ENCODE data around the gene FAM236C. TPM values are rescaled to one million over a fixed set of nuclear protein-coding genes. Genes with fewer than 3 reads are reported as not detected.

Gene FAM236C
- total RNA-seq: not detected in 2 replicates

DNA sequence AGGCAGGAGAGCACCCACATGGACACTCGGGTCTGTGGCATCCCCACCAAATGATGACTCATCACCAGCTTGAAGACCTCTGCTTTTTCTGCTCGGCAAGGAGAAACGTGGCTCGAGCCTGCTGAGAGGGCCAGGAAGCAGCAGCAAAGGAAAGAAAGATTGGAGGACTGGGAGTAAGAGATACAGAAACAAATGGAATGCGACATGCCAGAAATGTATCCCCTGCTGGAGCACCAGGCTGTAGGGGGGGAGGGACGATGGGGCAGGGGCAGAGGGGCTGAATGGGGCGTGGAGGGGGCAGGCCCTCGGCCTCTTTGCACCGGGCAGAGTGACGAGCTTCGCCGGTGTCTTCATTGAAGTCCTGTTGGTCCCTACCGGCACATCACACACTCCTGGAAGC lies at the start of gene FAM236C:
Gene FAM236C, plus strand, starts transcription at position 301 of the 400 bp plus-strand sequence. CDS start 100 bp downstream, outside the sequence.

DNA sequence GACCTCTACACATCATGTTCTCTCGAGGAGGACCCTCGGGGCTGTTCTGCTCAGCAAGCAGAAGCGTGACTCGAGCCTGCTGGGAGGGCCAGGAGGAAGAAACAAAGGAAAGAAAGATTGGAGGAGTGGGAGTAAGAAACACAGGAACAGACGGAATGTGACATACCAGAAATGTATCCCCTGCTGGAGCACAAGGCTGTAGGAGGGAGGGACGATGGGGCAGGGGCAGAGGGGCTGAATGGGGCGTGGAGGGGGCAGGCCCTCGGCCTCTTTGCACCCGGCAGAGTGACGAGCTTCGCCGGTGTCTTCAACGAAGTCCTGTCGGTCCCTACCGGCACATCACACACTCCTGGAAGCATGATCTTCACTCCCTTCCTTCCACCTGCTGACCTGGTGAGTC lies 25.5 kb downstream of the FAM236C start, which contains the start of gene FAM236A:
Gene FAM236A, plus strand, starts transcription at position 301 of the 400 bp plus-strand sequence. Its CDS starts 57 bp downstream, at position 358.

DNA sequence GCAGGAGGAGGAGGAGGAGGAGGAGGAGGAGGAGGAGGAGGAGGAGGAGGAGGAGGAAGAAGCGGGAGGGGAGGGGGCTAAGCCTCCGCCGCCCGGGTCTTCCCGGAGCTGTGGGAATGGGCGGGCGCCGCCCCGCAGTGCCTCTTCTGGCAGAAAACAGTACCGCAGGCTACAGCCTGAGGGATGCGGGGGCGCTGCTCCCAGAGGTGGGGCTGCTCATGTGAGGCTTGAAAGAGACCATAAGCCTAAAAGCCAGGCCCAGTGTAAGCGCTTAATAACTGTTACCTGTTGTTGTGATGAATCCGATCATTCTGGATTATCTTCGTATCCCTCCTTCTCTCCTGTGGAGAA lies 31.4 kb downstream of the FAM236C start, which contains the start of gene DMRTC1:
Gene DMRTC1, minus strand, starts transcription at position 19 of the 351 bp plus-strand sequence. CDS start 68,143 bp downstream, outside the sequence.

Other genes starting within 250 kb of the FAM236C start
- gene PHKA1, start 198.3 kb upstream of the FAM236C start, total RNA-seq: 7.3 and 7.4 TPM in 2 replicates
- gene DMRTC1B, start 135.7 kb upstream of the FAM236C start, total RNA-seq: not detected in 2 replicates
- not detected in 2 replicates for gene FAM236B, start 130.0 kb upstream of the FAM236C start, total RNA-seq
- not detected in 2 replicates for gene FAM236D, start 104.4 kb upstream of the FAM236C start, total RNA-seq
- not detected in 2 replicates for gene FAM236A, start 25.6 kb downstream of the FAM236C start, total RNA-seq
- gene DMRTC1, start 31.2 kb downstream of the FAM236C start, total RNA-seq: not detected in 2 replicates
- not detected in 2 replicates for gene PABPC1L2B, start 90.3 kb downstream of the FAM236C start, total RNA-seq
- not detected in 2 replicates for gene PABPC1L2A, start 166.9 kb downstream of the FAM236C start, total RNA-seq